ENCODE results near the gene NRM.

DNA sequence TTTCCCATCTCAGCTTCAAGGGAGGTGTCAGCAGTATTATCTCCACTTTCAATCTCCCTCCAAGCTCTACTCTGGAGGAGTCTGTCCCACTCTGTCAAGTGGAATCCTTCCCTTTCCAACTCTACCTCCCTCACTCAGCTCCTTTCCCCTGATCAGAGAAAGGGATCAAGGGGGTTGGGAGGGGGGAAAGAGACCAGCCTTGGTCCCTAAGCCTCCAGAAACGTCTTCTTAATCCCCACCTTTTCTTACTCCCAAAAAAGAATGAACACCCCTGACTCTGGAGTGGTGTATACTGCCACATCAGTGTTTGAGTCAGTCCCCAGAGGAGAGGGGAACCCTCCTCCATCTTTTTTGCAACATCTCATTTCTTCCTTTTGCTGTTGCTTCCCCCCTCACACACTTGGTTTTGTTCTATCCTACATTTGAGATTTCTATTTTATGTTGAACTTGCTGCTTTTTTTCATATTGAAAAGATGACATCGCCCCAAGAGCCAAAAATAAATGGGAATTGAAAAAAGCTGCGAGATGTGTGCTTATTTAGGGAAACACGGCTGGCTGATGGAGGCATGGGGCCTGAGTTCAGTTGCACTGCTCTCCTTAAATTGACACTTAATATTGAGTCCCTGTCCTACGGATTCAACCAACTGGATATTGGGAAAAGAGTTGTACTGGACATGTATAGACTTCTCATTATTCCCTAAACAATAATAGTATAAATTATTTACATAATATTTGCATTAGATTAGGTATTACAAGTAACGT lies 34.3 kb upstream of the NRM start:
- TF ChIP-seq, protein P1, sequence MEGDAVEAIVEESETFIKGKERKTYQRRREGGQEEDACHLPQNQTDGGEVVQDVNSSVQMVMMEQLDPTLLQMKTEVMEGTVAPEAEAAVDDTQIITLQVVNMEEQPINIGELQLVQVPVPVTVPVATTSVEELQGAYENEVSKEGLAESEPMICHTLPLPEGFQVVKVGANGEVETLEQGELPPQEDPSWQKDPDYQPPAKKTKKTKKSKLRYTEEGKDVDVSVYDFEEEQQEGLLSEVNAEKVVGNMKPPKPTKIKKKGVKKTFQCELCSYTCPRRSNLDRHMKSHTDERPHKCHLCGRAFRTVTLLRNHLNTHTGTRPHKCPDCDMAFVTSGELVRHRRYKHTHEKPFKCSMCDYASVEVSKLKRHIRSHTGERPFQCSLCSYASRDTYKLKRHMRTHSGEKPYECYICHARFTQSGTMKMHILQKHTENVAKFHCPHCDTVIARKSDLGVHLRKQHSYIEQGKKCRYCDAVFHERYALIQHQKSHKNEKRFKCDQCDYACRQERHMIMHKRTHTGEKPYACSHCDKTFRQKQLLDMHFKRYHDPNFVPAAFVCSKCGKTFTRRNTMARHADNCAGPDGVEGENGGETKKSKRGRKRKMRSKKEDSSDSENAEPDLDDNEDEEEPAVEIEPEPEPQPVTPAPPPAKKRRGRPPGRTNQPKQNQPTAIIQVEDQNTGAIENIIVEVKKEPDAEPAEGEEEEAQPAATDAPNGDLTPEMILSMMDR (IDR thresholded peaks at IDR 0.05): no peak
- no peak for TF ChIP-seq POLR2A (IDR thresholded peaks at IDR 0.05)
